PC-9 (cell line): Measurements from ENCODE around the gene WNT7A.

Source experiments
- EZH2 ChIP-seq: fragments of 200-600 bp; sonication (generic); IDR thresholded peaks from 2 replicates; pipeline ENCODE4 v1.8.0; 2017; ENCODE audit warnings: antibody characterized with exemption, low read depth
- TF ChIP-seq, protein P1 (sequence below): fragments of 200-600 bp; sonication (generic); conservative IDR thresholded peaks from 2 replicates; pipeline ENCODE4 v1.6.1; 2017; ENCODE audit warnings: mixed run types, antibody characterized with exemption, mild to moderate bottlenecking, moderate library complexity

DNA sequence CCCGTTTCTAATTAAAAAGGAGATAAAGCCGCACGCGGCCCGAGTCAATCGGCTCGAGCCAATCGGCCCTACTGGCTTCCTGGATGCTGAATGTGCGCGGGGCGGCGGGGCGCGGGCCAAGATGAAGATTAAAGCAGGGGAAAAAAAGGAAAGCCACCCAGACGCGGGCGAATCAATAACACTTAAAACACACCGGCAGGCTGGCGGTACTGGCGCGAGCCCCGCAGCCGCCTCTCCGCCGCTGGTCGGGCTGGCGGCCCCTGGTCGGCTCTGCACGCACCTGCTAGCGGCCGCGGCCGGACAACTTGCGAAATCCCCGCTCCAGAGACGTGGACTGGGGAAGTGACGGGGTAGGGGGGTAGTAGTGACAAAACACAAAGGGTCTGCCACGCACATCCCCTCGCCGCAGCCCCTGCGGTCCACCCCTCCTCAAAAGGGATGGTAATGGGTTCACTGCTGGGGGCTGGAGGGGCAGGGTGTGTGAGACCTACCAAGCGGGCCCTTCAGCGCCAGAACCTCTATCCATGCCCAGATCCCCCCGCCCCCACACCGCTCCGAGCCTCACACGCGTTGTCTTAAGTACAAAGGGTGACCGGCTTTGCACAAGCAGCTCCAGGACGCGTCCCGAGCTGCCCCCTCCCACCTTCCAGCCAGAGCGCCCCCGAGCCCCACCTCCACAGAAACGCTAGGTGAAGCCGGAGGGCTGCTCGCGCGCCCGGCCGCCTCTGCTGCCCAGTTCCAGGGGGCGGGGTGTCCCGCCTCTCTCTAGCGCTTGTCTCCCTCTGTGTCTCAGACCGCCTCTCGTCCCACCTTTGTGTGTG, 1.4 kb downstream of the WNT7A start:
- TF ChIP-seq, protein P1, sequence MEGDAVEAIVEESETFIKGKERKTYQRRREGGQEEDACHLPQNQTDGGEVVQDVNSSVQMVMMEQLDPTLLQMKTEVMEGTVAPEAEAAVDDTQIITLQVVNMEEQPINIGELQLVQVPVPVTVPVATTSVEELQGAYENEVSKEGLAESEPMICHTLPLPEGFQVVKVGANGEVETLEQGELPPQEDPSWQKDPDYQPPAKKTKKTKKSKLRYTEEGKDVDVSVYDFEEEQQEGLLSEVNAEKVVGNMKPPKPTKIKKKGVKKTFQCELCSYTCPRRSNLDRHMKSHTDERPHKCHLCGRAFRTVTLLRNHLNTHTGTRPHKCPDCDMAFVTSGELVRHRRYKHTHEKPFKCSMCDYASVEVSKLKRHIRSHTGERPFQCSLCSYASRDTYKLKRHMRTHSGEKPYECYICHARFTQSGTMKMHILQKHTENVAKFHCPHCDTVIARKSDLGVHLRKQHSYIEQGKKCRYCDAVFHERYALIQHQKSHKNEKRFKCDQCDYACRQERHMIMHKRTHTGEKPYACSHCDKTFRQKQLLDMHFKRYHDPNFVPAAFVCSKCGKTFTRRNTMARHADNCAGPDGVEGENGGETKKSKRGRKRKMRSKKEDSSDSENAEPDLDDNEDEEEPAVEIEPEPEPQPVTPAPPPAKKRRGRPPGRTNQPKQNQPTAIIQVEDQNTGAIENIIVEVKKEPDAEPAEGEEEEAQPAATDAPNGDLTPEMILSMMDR, result 0 out of 2 replicates have a peak, but pooled peaks have one; percentile 11
- TF ChIP-seq EZH2, result no peak
